NCI-H748 treated with DMSO at 0.1 percent for 48 hours (cell line): ENCODE results near the gene ZNF335.

Experiments
- DNase-seq: peaks from one replicate; lab custom pipeline; 2025; lab: John Stamatoyannopoulos, UW

ZNF335 gene

GRCh38 chr20:45952861-45953260 is 19.1 kb downstream of the ZNF335 start:
- no peak for DNase-seq

GRCh38 chr20:45951925-45952834 is 19.8 kb downstream of the ZNF335 start:
- DNase-seq: no peak

GRCh38 chr20:45950330-45950646 is 21.7 kb downstream of the ZNF335 start:
- DNase-seq: no peak

- no peak for DNase-seq
These were observed 22.3 kb downstream of the ZNF335 start for GRCh38 chr20:45949542-45950329.

GRCh38 chr20:45948742-45949541 is 23.1 kb downstream of the ZNF335 start:
- DNase-seq: no peak

GRCh38 chr20:45948261-45948733 is 23.7 kb downstream of the ZNF335 start:
- DNase-seq: no peak

GRCh38 chr20:45947110-45947866 is 24.7 kb downstream of the ZNF335 start:
- no peak for DNase-seq

GRCh38 chr20:45946149-45946970 is 25.6 kb downstream of the ZNF335 start:
- DNase-seq: no peak

GRCh38 chr20:45945678-45946148 is 26.3 kb downstream of the ZNF335 start:
- no peak for DNase-seq

- no peak for DNase-seq
These were observed 26.9 kb downstream of the ZNF335 start for GRCh38 chr20:45944965-45945677.

GRCh38 chr20:45944151-45944964 is 27.6 kb downstream of the ZNF335 start:
- DNase-seq: no peak

- no peak for DNase-seq
These were observed 28.4 kb downstream of the ZNF335 start for GRCh38 chr20:45943613-45944012.

- no peak for DNase-seq
These were observed 31.5 kb downstream of the ZNF335 start for GRCh38 chr20:45940469-45940868.

GRCh38 chr20:45940053-45940452 is 31.9 kb downstream of the ZNF335 start:
- no peak for DNase-seq

- no peak for DNase-seq
These were observed 33.1 kb downstream of the ZNF335 start for GRCh38 chr20:45938727-45939438.

- no peak for DNase-seq
These were observed 34.2 kb downstream of the ZNF335 start for GRCh38 chr20:45937765-45938164.

GRCh38 chr20:45935416-45936046 is 36.5 kb downstream of the ZNF335 start:
- no peak for DNase-seq
